Fibroblast of the aortic adventitia (primary cell): Measurements from ENCODE around the gene JAK1. TPM values are rescaled to one million over a fixed set of nuclear protein-coding genes. Genes with fewer than 3 reads are reported as not detected.
"Not testable (repeated sequence)": the region's sequence is repeated elsewhere in the genome, so short reads cannot be mapped to it uniquely, and the experiment has no call there.

Source experiments
- DNase-seq: peaks from one replicate; pipeline ENCODE4 v3.0.0-alpha.2; 2010; ENCODE audit warnings: low read depth
- H3K4me3 ChIP-seq: 2 replicates; pipeline ENCODE4 v1.5.1; 2011; ENCODE audit warnings: low read depth, mild to moderate bottlenecking, control low read depth, low read length, moderate library complexity
- total RNA-seq: library from RNA; depleted of rRNA; stranded (reverse); fragments of >200 nt; gene quantifications from 2 replicates; pipeline ENCODE4 v1.2.3, GENCODE V29; 2012; ENCODE audit warnings: low replicate concordance
- TF ChIP-seq, protein P1 (sequence below): IDR thresholded peaks from 2 replicates; pipeline ENCODE4 v1.5.1; 2011; ENCODE audit warnings: mild to moderate bottlenecking, low read length, control low read depth, inconsistent platforms; ENCODE audit not compliant: insufficient read depth

JAK1 gene
- total RNA-seq, 1 donor, result 159 TPM

DNA sequence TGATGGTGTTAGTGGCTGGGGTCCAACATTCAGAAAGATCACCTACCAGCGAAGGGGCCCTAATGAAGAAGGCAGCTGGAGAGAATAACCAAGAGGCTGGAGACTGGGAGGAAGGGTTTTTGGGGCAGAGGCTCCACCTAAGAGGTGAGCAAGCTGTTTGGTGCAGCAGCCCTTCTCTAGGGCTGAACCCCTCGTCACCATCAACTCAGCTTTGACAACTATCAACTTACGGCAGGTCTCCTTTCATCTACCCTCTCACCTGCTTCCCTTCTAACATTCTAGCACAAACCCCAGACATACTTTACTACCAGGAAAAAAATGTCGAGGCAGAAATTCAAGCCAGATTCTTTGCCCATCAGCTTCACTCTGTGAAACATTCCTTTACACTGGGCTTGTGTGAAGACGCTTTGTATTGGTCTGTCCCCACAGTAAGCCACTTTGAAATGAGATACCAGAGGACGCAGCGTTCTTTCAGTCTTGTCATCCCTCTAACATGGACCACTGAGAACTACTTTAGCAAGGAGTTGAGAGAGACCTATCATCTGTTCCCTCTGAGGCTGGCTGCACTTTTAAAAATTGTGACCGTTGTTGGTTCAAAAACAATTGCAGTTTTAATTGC is 136.8 kb downstream of the JAK1 start:
- TF ChIP-seq, protein P1, sequence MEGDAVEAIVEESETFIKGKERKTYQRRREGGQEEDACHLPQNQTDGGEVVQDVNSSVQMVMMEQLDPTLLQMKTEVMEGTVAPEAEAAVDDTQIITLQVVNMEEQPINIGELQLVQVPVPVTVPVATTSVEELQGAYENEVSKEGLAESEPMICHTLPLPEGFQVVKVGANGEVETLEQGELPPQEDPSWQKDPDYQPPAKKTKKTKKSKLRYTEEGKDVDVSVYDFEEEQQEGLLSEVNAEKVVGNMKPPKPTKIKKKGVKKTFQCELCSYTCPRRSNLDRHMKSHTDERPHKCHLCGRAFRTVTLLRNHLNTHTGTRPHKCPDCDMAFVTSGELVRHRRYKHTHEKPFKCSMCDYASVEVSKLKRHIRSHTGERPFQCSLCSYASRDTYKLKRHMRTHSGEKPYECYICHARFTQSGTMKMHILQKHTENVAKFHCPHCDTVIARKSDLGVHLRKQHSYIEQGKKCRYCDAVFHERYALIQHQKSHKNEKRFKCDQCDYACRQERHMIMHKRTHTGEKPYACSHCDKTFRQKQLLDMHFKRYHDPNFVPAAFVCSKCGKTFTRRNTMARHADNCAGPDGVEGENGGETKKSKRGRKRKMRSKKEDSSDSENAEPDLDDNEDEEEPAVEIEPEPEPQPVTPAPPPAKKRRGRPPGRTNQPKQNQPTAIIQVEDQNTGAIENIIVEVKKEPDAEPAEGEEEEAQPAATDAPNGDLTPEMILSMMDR, result no peak
- DNase-seq, result no peak
- H3K4me3 ChIP-seq, result no peak overlapping the region

DNA sequence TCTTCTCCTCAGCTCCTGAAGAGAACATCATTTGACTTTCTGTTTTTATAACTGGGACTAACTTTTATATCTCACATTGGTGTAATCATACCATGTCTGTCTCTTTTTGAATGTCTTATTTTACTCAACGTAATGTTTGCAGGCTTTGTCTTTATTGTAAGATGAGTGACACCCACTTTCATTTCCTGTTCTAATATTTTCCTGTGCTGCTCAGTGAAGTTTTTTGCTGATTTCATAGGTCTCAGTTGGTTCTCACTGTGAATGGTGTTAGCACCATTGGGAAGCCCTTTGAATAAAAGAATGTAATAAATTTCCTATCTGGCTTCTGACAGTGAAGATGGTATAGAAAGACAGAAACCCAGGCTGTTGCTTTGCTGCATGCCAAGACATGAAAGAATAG is 137.5 kb downstream of the JAK1 start:
- no peak for DNase-seq
- TF ChIP-seq, protein P1, result no peak
- no peak overlapping the region for H3K4me3 ChIP-seq

DNA sequence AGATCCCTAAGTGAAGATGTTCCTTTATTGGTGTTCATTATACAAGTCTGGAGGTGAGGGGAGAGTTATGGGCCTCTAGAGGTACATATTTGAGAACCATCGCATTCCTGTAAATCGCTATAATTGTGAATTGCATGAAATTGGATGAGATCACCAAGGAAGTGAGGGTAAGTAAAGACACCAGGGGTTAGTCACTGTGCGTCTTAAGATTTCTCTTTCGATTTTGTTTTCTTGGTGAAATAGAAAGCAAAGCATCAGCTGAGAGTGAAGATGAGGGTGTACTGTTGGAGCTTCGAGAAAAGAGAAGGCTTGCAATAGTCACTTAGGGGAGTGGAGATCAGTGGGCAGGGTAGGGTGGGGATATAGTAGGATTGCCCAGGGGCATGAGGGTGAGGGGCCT is 139.4 kb downstream of the JAK1 start:
- TF ChIP-seq, protein P1, result no peak
- no peak for DNase-seq
- H3K4me3 ChIP-seq, result no peak overlapping the region

DNA sequence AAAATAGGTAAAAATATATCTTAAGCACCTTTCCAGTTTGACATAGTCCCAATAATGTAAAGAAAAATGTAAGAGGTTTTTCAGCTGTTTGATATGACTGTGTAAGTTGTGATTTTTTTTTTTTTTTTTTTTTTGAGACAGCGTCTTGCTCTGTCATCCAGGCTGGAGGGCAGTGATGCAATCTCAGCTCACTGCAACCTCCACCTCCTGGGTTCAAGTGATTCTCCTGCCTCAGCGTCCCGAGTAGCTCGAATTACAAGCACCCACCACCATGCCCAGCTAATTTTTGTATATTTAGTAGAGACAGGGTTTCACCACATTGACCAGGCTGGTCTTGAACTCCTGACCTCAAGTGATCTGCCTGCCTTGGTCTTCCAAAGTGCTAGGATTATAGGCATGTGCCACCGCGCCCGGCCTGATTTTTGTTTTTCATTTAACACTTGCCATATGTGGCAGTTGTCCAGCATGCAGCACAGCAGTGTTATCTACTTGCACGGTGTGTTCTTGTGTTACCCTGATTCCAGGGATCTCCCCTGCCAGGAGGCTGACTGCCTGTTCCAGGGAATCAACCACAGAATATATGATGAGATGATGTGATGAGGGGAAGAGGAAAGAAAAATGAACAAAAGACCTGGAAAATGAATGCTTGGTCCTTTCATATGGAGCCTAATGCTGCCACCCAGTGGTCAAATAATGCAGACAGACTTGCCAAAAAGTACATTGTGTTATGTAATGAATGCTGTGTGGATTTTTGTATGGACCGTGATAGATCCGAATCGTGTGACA is 142.5 kb downstream of the JAK1 start:
- peak; percentile 88 for DNase-seq
- peak overlapping the region; percentile 28 for H3K4me3 ChIP-seq
- TF ChIP-seq, protein P1, result peak; percentile 66

DNA sequence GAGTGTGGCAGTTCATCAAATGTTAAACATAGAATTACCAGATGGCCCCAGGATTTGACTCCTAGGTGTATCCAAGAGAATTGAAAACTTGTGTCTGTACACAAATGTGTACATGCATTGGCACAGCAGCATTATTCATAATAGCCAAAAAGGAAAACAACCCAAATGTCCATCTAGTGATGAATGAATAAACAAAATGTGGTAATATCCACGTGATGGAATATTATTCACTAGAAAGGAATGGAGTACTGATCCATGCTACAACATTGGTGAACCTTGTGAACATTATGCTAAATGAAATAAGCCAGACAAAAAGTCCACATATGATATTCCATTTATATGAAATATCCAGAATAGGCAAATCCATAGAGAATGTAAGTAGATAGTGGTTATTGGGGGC is 143.7 kb downstream of the JAK1 start:
- TF ChIP-seq, protein P1, result no peak
- peak; percentile 31 for DNase-seq
- no peak overlapping the region for H3K4me3 ChIP-seq

DNA sequence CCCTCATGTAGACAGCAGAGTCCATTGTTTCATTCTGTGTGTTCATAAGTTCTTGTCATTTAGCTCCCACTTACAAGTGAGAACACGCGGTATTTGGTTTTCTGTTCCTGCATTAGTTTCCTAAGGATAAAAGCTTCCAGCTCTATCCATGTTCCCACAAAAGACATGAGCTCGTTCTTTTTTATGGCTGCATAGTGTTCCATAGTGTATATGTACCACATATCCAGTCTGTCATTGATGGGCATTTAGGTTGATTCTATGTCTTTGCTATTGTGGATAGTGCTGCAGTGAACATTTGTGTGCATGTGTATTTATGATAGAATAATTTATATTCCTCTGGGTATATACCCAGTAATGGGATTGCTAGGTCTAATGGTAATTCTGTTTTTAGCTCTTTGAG is 145.8 kb downstream of the JAK1 start:
- H3K4me3 ChIP-seq, DNase-seq: not testable (repeated sequence)

DNA sequence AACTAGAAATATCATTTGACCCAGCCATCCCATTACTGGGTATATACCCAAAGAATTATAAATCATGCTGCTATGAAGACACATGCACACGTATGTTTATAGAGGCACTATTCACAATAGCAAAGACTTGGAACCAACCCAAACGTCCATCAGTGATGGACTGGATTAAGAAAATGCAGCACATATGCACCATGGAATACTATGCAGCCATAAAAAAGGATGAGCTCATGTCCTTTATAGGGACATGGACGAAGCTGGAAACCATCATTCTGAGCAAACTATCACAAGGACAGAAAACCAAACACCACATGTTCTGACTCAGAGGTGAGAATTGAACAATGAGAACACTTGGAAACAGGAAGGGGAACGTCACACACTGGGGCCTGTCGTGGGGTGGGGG is 149.0 kb downstream of the JAK1 start:
- not testable (repeated sequence) for H3K4me3 ChIP-seq, DNase-seq

DNA sequence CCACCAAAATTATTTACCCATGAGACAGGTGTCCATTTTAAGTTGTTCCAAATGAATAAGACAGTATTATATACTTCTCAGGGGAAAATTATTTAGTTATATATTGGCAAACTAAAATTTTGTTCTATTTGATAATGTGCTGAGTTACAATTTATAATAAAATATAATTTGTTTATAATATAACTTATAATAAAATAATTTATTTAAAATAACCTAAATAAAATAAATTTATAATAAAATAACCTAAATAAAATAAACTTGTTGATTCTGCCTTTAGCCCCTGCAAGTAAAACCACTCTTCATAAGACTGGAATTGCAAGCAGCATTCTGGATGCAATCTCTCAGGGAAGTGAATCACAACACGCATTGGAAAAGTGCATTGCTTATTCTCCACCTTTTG is 151.9 kb downstream of the JAK1 start:
- TF ChIP-seq, protein P1, result no peak

More for the DNA sequence above, 151.9 kb downstream of the JAK1 start:
- no peak overlapping the region for H3K4me3 ChIP-seq
- DNase-seq, result no peak
